HG03039 (cell line): ENCODE measurements around the gene LSM4.

Experiments used
- ATAC-seq: cut with Tn5 transposase; IDR thresholded peaks from one replicate; pipeline ENCODE4 v1.9.1; 2021; ENCODE audit warnings: mild to moderate bottlenecking, moderate library complexity; ENCODE audit not compliant: unreplicated experiment

The LSM4 gene

DNA sequence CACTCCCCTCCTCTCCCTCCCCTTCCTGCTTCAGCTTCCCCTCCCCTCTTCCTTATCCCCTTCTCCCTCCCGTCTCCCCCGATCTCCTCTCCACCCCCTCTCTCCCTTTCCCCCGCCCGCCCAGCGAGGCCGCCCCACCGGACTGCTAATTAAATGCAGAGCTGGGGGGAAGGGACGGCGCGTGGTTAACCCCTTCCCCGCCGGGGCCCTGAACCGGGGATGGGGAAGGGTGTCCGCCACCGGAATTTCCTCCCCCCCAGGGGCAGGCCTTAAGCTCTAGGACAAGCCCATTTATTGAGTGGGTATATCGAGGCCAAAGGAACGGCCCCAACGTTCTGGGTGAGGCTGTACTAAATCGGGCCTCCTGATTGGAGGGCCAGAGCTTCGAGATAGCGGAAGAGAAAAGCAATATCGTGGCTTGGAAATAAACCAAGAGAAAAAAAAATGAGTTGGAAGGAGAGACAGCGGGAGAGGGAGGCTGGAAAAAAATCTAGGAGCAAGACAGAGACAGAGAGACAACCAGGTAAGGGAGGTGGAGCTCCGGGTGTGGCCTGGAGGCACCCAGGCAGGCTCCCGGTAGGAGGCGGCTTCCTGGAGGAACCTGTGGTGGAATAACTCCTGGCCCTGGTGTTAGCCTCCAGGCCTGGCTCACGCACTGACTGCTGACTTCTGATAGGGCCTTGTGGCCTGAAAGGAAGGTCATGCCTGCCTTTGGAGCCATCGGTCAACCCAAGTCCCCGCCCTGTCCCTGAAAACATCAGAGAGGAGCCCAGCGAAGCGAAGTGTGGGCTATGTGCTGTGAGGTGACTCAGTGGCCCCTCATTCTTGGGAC lies 29.9 kb downstream of the LSM4 start:
- no peak for ATAC-seq

DNA sequence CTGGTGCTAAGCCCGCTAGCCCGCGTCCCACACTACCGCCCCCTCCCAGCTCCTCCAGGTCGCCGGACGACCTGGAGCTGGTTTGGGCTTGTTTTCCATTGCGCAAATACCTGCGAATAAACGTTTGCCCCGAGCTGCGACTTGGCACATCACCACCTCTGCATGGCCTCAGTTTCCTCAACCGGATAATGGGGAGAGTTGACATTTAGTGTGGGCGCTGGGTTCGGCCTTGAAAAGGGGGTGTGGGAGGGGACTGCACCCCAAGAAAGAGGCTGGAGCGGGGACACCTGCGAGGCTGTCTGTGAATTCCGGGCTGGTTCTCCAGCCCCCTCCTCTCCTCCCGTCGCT lies 30.4 kb downstream of the LSM4 start:
- ATAC-seq, result peak; percentile 3

GRCh38 chr19:18291590-18292461 lies 31.1 kb downstream of the LSM4 start:
- peak; percentile 42 for ATAC-seq

- no peak for ATAC-seq
Observed at GRCh38 chr19:18291019-18291524, 31.8 kb downstream of the LSM4 start.

DNA sequence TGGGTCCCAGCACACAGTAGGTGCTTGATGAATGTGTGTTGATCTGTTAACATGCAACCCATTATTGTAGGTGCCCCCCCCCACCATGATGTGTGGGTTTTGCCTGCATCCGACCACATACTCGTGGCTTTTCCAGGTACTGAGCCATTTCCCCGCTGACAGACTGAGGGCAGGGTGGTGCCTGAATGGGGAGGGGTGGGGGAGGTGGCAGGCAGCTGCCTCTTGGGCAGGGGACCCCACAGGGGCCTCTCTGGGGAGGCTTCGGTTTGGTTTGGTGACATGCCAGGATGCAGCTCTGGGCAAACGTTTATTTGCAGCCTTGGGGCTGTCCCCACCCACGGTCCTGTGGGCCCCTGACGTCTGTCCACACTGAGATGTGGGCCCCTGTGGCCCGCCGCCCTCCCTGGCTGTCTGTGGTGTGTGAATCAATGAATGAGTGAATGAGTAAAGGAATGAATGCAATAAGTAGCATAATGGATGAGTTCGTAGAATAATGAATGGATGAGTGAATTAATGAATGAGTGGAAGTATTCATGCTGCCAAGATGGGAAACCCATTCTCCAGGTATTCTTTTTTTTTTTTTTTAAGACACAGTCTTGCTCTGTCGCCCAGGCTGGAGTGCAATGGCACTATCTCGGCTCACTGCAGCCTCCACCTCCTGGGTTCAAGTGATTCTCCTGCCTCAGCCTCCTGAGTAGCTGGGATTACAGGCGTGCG lies 32.4 kb downstream of the LSM4 start:
- no peak for ATAC-seq

- ATAC-seq, result no peak
Observed at GRCh38 chr19:18289471-18290301, 33.2 kb downstream of the LSM4 start.

GRCh38 chr19:18287836-18288772 lies 34.8 kb downstream of the LSM4 start:
- no peak for ATAC-seq

DNA sequence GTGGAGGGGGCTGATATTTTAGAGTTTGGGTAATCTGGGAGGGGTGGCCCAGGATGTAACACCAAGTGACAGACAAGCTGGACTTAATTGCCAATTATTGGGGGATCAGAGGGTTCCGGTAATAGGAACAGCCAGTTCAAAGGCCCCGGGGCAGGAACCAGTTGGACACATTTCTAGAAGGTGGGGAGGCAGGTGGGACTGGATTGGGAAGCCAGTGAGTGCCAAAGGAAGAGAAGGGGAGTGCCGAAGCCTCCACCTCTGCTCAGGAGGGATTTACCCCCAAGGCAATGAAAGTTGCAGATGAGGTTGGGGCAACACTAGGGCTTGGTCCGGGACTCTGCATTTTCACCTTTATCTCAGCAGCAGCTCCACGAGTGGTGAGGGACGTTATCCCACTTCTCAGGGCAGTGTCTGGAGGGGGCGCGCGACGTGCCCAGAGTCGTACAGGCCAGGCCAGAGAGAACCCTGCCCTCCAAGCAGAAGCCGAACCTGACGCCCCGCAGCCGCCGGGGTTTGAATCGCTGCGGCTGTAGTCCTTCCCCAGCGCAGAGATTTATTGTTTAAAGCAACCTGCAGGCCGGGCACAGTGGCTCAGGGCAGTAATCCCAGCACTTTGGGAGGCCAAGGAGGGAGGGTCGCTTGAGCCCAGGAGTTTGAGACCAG lies 35.8 kb downstream of the LSM4 start:
- ATAC-seq, result no peak

GRCh38 chr19:18284712-18285360 lies 38.0 kb downstream of the LSM4 start:
- no peak for ATAC-seq

GRCh38 chr19:18283338-18283737 lies 39.5 kb downstream of the LSM4 start:
- ATAC-seq, result no peak

GRCh38 chr19:18282788-18283141 lies 40.1 kb downstream of the LSM4 start:
- ATAC-seq, result no peak

DNA sequence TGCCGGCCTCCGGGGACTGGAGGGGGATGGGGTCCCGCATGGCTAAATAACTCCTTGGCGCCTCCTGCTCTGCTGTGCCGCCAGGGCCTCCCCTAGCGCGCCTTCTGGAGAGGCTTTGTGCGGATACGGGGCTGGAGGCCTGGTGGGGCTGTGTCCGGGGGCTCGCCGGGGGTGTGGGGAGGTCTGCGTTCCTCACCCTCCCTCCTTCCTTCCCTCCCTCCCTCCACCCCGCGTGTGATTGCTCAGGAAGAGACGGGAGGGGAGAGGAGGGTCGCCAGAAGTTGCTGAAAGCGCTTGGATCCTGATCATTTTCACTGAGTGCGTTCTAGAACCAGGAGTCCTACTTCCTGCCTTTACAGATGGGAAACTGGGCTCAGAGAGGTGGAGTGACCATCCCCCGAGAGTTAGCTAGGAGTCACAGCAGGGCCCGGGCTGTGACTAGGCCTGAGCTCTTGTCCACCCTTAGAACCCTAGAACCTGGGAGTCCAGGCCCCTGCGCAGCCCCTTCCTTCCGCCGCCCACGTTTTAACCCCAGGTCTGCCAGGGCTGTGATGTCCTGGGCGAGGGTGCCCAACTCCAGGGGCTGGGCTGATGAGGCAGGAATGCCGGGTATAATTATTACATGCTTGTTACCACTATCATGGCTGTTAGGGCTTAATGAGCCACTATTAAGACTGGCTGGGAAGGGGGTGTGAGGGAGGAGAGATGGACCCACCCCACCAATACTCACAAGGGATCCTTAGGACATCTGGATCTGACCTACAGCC lies 40.7 kb downstream of the LSM4 start:
- ATAC-seq, result no peak

DNA sequence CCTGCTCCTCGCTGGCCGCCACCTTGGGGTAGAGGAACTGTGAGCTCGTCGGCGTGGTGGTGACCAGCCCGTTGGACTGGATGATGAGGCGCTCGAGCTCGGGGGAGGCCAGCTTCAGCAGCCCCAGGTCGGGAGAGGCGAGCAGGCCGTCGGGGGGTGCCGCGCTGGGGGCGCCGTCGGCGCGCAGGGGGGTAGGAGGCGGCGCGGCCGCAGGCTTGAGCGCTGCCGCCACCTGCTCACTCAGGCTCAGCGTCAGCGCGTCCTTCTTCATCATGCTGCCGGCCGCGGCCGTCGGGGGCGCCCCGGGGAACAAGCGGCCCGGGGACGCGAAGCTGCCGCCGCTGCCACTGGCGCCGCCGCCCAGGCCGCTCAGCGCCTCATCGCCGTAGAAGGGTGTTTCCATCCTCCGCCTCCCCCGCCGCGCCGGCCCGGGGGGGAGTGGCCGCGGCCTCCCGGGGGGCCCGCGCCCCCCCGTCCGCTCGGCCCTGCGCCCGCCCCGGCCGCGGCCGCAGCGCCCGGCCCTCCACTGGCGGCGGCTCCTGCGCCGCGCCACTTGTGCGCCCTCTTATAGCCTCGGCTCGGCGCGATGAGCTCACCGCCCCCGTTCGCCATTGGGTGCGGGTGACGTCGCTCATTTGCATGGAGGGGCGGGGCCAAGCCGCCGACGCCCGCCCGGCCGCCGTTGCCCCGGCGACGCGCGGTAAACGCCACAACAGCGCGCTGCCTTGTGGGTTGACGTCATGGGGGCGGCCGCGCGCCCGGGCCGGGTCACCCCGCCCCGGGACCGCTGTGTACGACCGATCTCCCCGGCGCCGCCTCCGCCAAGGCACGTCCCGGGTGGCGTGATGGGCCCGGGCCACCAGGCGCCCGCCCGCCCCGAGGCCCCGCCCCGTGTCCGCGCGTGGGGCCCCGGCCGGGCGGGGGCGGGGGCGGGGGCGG lies 41.5 kb downstream of the LSM4 start, which contains the start of gene JUND:
Gene JUND, minus strand, starts transcription at position 541 of the 939 bp plus-strand sequence. Its CDS starts 138 bp downstream, at position 403.
- ATAC-seq, result peak; percentile 58

DNA sequence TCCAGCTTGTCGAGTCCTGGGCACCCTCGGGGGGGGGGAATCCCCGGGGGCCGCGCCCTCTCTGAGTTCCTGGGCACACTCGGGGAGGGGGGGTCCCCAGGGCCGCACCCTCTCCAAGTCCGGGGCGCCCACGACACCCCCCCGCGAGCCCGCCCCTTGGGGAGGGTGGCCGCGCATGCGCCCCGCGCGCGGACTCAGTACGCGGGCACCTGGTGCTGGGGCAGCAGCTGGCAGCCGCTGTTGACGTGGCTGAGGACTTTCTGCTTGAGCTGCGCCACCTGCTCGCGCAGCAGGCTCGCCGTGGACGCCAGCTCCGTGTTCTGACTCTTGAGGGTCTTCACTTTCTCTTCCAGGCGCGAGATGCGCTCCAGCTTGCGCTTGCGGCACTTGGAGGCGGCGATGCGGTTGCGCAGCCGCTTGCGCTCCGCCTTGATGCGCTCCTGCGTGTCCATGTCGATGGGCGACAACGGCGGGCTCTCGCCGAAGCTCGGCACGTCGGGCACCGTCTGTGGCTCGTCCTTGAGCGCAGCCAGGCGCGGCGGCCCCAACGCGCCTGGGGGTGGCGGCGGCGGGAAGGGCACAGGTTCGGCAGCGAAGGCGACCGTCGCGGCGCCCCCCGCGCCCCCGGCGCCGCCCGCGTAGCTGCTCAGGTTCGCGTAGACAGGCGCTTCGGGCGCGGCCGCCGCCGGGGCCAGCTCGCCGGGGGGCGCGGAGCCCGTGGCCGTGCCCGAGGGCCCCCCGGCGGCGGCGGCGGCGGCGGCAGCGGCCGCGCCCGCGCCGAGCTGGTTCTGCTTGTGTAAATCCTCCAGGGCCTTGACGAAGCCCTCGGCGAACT lies 42.4 kb downstream of the LSM4 start:
- ATAC-seq, result peak; percentile 9

- ATAC-seq, result no peak
Observed at GRCh38 chr19:18279516-18280246, 43.2 kb downstream of the LSM4 start.
